Endothelial cell (in vitro differentiated cells): Measurements from ENCODE around the gene STMN3. TPM values are rescaled to one million over a fixed set of nuclear protein-coding genes. Genes with fewer than 3 reads are reported as not detected.

Experiments
- DNase-seq: peaks from one replicate; pipeline ENCODE4 v3.0.0; 2021; ENCODE audit warnings: low spot score
- H3K27ac Mint-ChIP-seq: one replicate; pipeline ENCODE4 v1.8.0; 2021; ENCODE audit warnings: mixed read lengths, inconsistent platforms; ENCODE audit not compliant: unreplicated experiment
- H3K27me3 Mint-ChIP-seq: one replicate; pipeline ENCODE4 v1.8.0; 2021; ENCODE audit warnings: mild to moderate bottlenecking, moderate library complexity, mixed read lengths, inconsistent platforms; ENCODE audit not compliant: unreplicated experiment
- H3K36me3 Mint-ChIP-seq: one replicate; pipeline ENCODE4 v1.8.0; 2021; ENCODE audit warnings: mild to moderate bottlenecking, low read depth, mixed read lengths, inconsistent platforms; ENCODE audit not compliant: unreplicated experiment
- H3K4me1 Mint-ChIP-seq: one replicate; pipeline ENCODE4 v1.8.0; 2021; ENCODE audit warnings: mild to moderate bottlenecking, mixed read lengths, inconsistent platforms; ENCODE audit not compliant: unreplicated experiment
- H3K4me3 Mint-ChIP-seq: one replicate; pipeline ENCODE4 v1.8.0; 2021; ENCODE audit warnings: mild to moderate bottlenecking, mixed read lengths, inconsistent platforms; ENCODE audit not compliant: unreplicated experiment
- H3K9me3 Mint-ChIP-seq: one replicate; pipeline ENCODE4 v1.8.0; 2021; ENCODE audit warnings: mixed read lengths, inconsistent platforms; ENCODE audit not compliant: unreplicated experiment
- long read RNA-seq: library from polyadenylated mRNA; unstranded; transcript quantifications from one replicate; pipeline ENCODE4 v2.0.0, GENCODE V29; 2020; ENCODE audit not compliant: unreplicated experiment
- total RNA-seq: library from RNA; stranded (reverse); fragmentation: NEBNext Ultra II Directional; extraction: Animal tissue kit (Norgen Biotek cat#: 25700); gene quantifications from one replicate; pipeline ENCODE4 v1.2.1, GENCODE V29; 2021; ENCODE audit not compliant: unreplicated experiment
- TF ChIP-seq, protein P1 (sequence below): fragments of 200-600 bp; sonication (generic); IDR thresholded peaks from one replicate; pipeline ENCODE4 v1.5.0; 2021; ENCODE audit warnings: antibody characterized with exemption; ENCODE audit not compliant: unreplicated experiment

Gene STMN3
- 12.8 TPM for total RNA-seq
- long read RNA-seq, partial matches to known transcripts, result 0 of 1 reads
- long read RNA-seq, other reads (novel, unspliced or antisense), result 0 of 1 reads

DNA sequence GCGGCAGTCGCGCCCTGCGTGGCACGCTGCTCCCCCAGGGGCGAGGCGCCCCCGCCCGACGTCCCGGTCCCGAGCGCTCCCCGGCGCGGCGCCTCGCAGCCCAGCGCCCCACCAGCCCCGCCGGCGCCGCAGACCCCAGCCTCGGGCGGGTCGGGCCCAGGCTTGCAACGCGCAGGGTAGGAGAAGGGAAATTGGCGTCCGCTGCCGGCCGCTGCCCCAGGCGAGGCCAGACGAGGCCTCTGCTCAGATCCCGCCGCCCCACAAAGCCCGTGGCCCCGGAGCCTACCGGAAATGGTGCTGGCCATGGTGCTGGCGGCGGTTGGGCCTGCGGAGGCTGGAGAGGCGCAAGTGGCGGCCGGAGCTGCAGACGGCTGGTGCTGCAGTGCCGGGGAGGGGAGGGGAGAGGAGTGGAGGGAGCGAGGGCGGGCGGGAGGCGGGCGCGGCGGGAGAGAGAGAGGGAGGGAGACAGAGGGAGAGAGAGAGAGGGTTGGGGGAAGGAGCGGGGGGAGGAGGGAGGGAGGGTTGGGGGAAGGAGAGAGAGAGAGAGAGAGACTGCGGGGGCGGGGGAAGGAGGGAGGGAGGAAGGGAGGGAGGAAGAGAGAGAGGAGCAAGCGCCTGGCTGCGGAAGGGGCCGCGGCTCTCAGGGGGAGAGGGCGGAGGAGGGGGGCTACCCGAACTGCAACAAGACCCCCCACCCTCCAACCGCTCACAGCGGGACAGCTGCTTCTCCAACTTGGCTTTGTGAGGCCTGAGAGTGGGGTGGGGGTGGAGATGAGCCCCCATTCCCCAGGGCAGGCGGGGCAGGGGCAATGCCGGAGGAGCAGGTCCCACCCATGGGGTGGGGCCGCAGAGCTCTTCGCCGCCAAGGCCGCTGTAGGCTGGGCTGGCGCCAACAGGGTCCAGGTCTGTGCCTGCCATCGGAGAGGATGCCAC, at the start of gene STMN3:
STMN3 (minus strand) TSS at position 384 of the 933 bp plus-strand sequence; CDS start at position 305, 79 bp downstream.
- H3K4me1 Mint-ChIP-seq, result peaks cover 9% of the 10 kb centered on the region
- peaks cover 9% of the 10 kb centered on the region for H3K27me3 Mint-ChIP-seq
- H3K9me3 Mint-ChIP-seq, result no peaks in the 10 kb centered on the region
- no peaks in the 10 kb centered on the region for H3K36me3 Mint-ChIP-seq
- TF ChIP-seq, protein P1, sequence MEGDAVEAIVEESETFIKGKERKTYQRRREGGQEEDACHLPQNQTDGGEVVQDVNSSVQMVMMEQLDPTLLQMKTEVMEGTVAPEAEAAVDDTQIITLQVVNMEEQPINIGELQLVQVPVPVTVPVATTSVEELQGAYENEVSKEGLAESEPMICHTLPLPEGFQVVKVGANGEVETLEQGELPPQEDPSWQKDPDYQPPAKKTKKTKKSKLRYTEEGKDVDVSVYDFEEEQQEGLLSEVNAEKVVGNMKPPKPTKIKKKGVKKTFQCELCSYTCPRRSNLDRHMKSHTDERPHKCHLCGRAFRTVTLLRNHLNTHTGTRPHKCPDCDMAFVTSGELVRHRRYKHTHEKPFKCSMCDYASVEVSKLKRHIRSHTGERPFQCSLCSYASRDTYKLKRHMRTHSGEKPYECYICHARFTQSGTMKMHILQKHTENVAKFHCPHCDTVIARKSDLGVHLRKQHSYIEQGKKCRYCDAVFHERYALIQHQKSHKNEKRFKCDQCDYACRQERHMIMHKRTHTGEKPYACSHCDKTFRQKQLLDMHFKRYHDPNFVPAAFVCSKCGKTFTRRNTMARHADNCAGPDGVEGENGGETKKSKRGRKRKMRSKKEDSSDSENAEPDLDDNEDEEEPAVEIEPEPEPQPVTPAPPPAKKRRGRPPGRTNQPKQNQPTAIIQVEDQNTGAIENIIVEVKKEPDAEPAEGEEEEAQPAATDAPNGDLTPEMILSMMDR, result no peak
- peak; percentile 87 for DNase-seq
- no peak within 1 kb of the TSS for H3K27ac Mint-ChIP-seq
- H3K4me3 Mint-ChIP-seq, result peak within 1 kb of the TSS; percentile 65

DNA sequence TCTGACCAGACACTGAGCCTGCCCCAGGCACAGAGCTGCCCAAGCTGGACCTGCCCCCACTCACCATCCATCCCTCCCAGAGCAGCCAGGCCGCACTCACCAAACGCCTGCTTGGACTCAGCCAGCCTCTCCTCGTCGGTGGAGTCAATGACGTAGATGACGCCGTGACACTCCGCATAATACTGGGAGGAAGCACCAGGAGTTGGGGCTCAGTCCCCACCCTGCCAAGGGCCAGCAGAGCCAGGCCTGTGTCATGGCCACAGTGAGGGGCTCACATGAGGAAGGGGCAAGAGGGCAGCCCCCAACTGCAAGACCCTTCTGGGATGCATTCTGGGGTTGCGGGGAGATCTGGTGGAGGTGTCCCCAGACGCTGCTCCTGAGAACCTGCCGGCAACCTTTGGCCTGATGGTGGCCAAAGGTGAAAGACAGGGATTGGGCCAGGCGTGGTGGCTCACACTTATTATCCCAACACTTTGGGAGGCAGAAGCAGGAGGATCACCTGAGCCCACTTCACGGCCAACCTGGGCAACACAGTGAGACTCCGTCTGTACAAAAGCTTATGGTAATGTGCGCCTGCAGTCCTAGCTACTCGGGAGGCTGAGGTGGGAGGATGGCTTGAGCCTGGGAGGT, 48.9 kb upstream of the STMN3 start:
- no peak for DNase-seq
- Mint-ChIP-seq H3K27me3 (peaks cover 18% of the 10 kb centered on the region), H3K27ac (peak overlapping the region; percentile 64), H3K36me3 (peaks cover 19% of the 10 kb centered on the region), H3K4me3 (no peak overlapping the region), H3K9me3 (no peaks in the 10 kb centered on the region), H3K4me1 (peaks cover 11% of the 10 kb centered on the region)
- TF ChIP-seq, protein P1, result no peak

DNA sequence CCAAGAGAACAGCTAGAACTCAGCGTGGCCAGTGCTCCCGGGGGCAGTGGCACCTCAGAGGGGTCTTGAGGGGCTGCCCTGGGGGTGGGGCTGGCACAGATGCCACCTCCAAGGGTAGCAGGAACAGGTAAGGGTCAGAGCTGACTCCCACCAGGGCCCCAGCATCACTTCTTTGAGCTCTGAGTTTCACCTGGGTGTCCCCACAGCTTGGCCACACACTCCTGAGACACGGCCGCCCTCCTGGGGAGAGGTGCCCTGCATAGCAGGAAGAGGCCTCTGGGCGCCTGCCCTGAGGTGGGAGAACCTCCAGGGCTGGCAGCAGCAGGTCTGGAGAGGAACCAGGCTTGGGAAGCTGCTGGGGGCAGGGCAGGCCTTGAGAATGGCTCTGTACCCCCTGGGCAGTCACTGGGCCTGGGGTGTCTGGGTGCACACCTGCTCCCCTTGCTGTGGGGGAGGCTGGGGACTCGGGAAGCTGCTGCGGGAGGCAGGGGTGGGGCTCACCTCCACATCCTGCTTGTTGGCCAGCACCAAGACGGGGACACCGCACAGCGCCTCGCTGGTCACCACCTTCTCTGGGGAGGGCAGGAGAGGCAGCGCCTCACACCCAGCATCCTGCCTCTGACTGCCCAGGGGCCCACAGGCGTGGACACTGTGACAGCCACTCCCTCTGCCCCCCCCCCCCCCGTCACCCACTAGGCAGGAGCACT, 48.3 kb upstream of the STMN3 start:
- H3K36me3 Mint-ChIP-seq, result peaks cover 14% of the 10 kb centered on the region
- no peak for DNase-seq

DNA sequence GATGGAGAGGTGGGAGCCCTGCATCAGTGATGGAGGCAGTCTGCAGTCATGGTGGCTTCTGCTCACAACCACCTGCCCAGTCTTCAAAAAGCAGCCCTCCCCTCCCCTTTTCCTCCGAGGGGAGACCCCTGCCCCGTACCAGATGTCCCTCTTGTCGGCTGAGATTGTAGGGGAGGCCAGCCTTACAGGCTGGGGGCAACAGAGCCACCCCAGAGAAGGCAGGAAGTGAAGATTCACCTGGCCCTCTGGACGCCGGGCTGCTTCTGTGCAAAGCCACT, 47.8 kb upstream of the STMN3 start:
- TF ChIP-seq, protein P1, result no peak
- H3K27me3 Mint-ChIP-seq, result peaks cover 14% of the 10 kb centered on the region
- H3K36me3 Mint-ChIP-seq, result peaks cover 11% of the 10 kb centered on the region
- no peak overlapping the region for H3K4me3 Mint-ChIP-seq
- no peak for DNase-seq
- peaks cover 4% of the 10 kb centered on the region for H3K4me1 Mint-ChIP-seq
- H3K27ac Mint-ChIP-seq, result no peak overlapping the region
- H3K9me3 Mint-ChIP-seq, result no peaks in the 10 kb centered on the region

More for the DNA sequence above, 48.3 kb upstream of the STMN3 start:
- no peak overlapping the region for H3K27ac Mint-ChIP-seq
- no peaks in the 10 kb centered on the region for H3K9me3 Mint-ChIP-seq
- TF ChIP-seq, protein P1, result no peak
- peaks cover 15% of the 10 kb centered on the region for H3K27me3 Mint-ChIP-seq
- peaks cover 6% of the 10 kb centered on the region for H3K4me1 Mint-ChIP-seq
- H3K4me3 Mint-ChIP-seq, result no peak overlapping the region
